ENCODE data around the gene C9orf72. TPM values are rescaled to one million over a fixed set of nuclear protein-coding genes. Genes with fewer than 3 reads are reported as not detected.

C9orf72 gene
- total RNA-seq, 1 donor from 2014 or later = 10.2 TPM

- Mint-ChIP-seq H3K4me1 (ENCODE audit: unreplicated experiment) (no peaks in the 10 kb centered on the region), H3K4me3 (ENCODE audit: unreplicated experiment) (no peak overlapping the region), H3K27ac (ENCODE audit: unreplicated experiment) (no peak overlapping the region), H3K9me3 (ENCODE audit: unreplicated experiment) (no peaks in the 10 kb centered on the region), H3K27me3 (ENCODE audit: unreplicated experiment) (peaks cover 38% of the 10 kb centered on the region), H3K36me3 (ENCODE audit: unreplicated experiment) (no peaks in the 10 kb centered on the region)
- no peak for DNase-seq (ENCODE audit: extremely low spot score, unreplicated experiment)
- TF ChIP-seq CTCF (IDR thresholded peaks at IDR 0.05) = no peak
Observed at GRCh38 chr9:27591672-27592071, 18.4 kb upstream of the C9orf72 start.

- no peak for TF ChIP-seq CTCF (IDR thresholded peaks at IDR 0.05)
- DNase-seq (ENCODE audit: extremely low spot score, unreplicated experiment) = no peak
- H3K27me3 Mint-ChIP-seq (ENCODE audit: unreplicated experiment) = peaks cover 39% of the 10 kb centered on the region
- no peaks in the 10 kb centered on the region for H3K9me3 Mint-ChIP-seq (ENCODE audit: unreplicated experiment)
- no peaks in the 10 kb centered on the region for H3K36me3 Mint-ChIP-seq (ENCODE audit: unreplicated experiment)
- no peak overlapping the region for H3K4me3 Mint-ChIP-seq (ENCODE audit: unreplicated experiment)
- no peak overlapping the region for H3K27ac Mint-ChIP-seq (ENCODE audit: unreplicated experiment)
- no peaks in the 10 kb centered on the region for H3K4me1 Mint-ChIP-seq (ENCODE audit: unreplicated experiment)
Observed at GRCh38 chr9:27591093-27591492, 17.8 kb upstream of the C9orf72 start.

- DNase-seq (ENCODE audit: extremely low spot score, unreplicated experiment) = no peak
- Mint-ChIP-seq H3K9me3 (ENCODE audit: unreplicated experiment) (no peaks in the 10 kb centered on the region), H3K36me3 (ENCODE audit: unreplicated experiment) (no peaks in the 10 kb centered on the region), H3K4me3 (ENCODE audit: unreplicated experiment) (no peak overlapping the region), H3K4me1 (ENCODE audit: unreplicated experiment) (no peaks in the 10 kb centered on the region), H3K27me3 (ENCODE audit: unreplicated experiment) (peaks cover 39% of the 10 kb centered on the region), H3K27ac (ENCODE audit: unreplicated experiment) (no peak overlapping the region)
- no peak for TF ChIP-seq CTCF (IDR thresholded peaks at IDR 0.05)
Observed at GRCh38 chr9:27590651-27591050, 17.4 kb upstream of the C9orf72 start.

- H3K4me1 Mint-ChIP-seq (ENCODE audit: unreplicated experiment) = no peaks in the 10 kb centered on the region
- H3K27ac Mint-ChIP-seq (ENCODE audit: unreplicated experiment) = no peak overlapping the region
- no peak overlapping the region for H3K4me3 Mint-ChIP-seq (ENCODE audit: unreplicated experiment)
- H3K27me3 Mint-ChIP-seq (ENCODE audit: unreplicated experiment) = peaks cover 39% of the 10 kb centered on the region
- H3K36me3 Mint-ChIP-seq (ENCODE audit: unreplicated experiment) = no peaks in the 10 kb centered on the region
- TF ChIP-seq CTCF (IDR thresholded peaks at IDR 0.05) = no peak
- no peaks in the 10 kb centered on the region for H3K9me3 Mint-ChIP-seq (ENCODE audit: unreplicated experiment)
- DNase-seq (ENCODE audit: extremely low spot score, unreplicated experiment) = no peak
Observed at GRCh38 chr9:27589462-27589861, 16.2 kb upstream of the C9orf72 start.

GRCh38 chr9:27586304-27586703 is 13.0 kb upstream of the C9orf72 start:
- Mint-ChIP-seq H3K27me3 (ENCODE audit: unreplicated experiment) (peaks cover 47% of the 10 kb centered on the region), H3K27ac (ENCODE audit: unreplicated experiment) (no peak overlapping the region), H3K36me3 (ENCODE audit: unreplicated experiment) (no peaks in the 10 kb centered on the region), H3K4me1 (ENCODE audit: unreplicated experiment) (no peaks in the 10 kb centered on the region), H3K4me3 (ENCODE audit: unreplicated experiment) (no peak overlapping the region), H3K9me3 (ENCODE audit: unreplicated experiment) (no peaks in the 10 kb centered on the region)
- no peak for TF ChIP-seq CTCF (IDR thresholded peaks at IDR 0.05)
- DNase-seq (ENCODE audit: extremely low spot score, unreplicated experiment) = no peak
